Stimulated activated CD8-positive, alpha-beta memory T cell treated with anti-CD3 and anti-CD28 coated beads, Interleukin-7, amount 100 ng/mL, for 4 hours (primary cell): ENCODE measurements around the gene SLC22A31.
"Not testable (repeated sequence)": the region's sequence is repeated elsewhere in the genome, so short reads cannot be mapped to it uniquely, and the experiment has no call there.

Experiments
- DNase-seq, 2 donors: peaks; one replicate each; pipeline ENCODE4 v3.0.0-alpha.2; 2020; ENCODE audit warnings: low read depth in 2 of 2

SLC22A31 gene

GRCh38 chr16:89166696-89167424 is 33.5 kb downstream of the SLC22A31 start:
- no peak for DNase-seq

- not testable (repeated sequence) for DNase-seq
These were observed 34.7 kb downstream of the SLC22A31 start for GRCh38 chr16:89165681-89165979.

- DNase-seq = no peak
These were observed 35.3 kb downstream of the SLC22A31 start for GRCh38 chr16:89164847-89165680.

- DNase-seq = no peak
These were observed 35.9 kb downstream of the SLC22A31 start for GRCh38 chr16:89164436-89164835.

- DNase-seq = no peak
These were observed 37.0 kb downstream of the SLC22A31 start for GRCh38 chr16:89163297-89163696.

- DNase-seq = no peak
These were observed 38.3 kb downstream of the SLC22A31 start for GRCh38 chr16:89161763-89162713.

- DNase-seq = no peak
These were observed 39.2 kb downstream of the SLC22A31 start for GRCh38 chr16:89160977-89161701.

- DNase-seq = no peak
These were observed 40.4 kb downstream of the SLC22A31 start for GRCh38 chr16:89159850-89160354.

GRCh38 chr16:89159066-89159849 is 41.1 kb downstream of the SLC22A31 start:
- DNase-seq = no peak

GRCh38 chr16:89157778-89158177 is 42.6 kb downstream of the SLC22A31 start:
- no peak for DNase-seq

- DNase-seq = no peak
These were observed 43.3 kb downstream of the SLC22A31 start for GRCh38 chr16:89156740-89157645.

- no peak for DNase-seq
These were observed 44.2 kb downstream of the SLC22A31 start for GRCh38 chr16:89155851-89156739.

GRCh38 chr16:89155184-89155679 is 45.1 kb downstream of the SLC22A31 start:
- no peak for DNase-seq

GRCh38 chr16:89154390-89155183 is 45.8 kb downstream of the SLC22A31 start:
- no peak for DNase-seq

GRCh38 chr16:89153848-89154271 is 46.5 kb downstream of the SLC22A31 start:
- DNase-seq = no peak

GRCh38 chr16:89152831-89153700 is 47.3 kb downstream of the SLC22A31 start:
- DNase-seq = no peak
